ENCODE results near the gene ZNF598. TPM values are rescaled to one million over a fixed set of nuclear protein-coding genes. Genes with fewer than 3 reads are reported as not detected.

The ZNF598 gene
- total and polyA plus RNA-seq, 8 donors, result 26.0 to 93.6 (median 50.8) TPM

DNA sequence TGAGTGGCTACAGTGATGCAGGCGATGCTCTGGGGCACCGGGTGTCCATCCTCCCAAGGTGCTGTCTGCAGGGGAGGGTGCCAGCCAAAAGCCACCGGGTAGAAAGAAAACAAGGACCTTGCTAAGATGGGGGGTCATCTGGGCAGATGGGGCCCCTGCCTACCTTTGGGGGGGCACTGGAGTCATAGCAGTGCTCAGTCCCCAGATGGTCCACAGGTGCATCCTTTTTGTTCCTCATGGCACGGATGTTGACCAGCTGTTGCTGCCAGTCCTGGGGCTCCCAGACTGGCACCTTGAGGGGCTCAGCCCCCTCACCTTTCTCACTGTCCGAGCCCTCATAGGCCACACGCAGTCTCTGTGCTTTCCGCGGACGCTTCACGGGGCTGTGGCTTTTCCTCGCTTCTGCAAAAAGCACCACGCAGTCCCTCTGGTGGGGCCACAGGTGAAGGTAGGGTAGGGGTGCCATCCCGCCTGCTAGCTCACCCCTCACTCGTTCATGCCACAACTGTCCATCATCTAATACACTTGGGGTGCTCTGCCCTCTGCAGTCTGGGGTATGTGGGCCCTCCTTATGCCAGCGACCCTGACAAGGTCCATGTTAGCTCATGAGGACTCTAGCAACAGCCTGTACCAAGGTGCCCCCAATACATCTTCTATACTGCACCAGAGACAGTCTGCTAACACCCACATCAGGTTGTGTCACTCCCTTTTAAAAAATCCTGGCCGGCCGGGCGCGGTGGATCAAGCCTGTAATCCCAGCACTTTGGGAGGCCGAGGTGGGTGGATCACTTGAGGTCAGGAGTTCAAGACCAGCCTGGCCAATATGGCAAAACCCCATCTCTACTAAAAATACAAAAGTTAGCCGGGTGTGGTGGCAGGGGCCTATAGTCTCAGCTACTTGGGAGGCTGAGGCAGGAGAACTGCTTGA, 36.6 kb upstream of the ZNF598 start:
- Histone ChIP-seq H3K9me3 (no peaks in the 10 kb centered on the region), H3K4me3 (peak overlapping the region in 1 of 4 donors; percentile 96), H3K36me3 (no peaks in the 10 kb centered on the region), H3K27me3 (no peaks in the 10 kb centered on the region), H3K4me1 (peaks cover 0 to 13% (median 10%) of the 10 kb centered on the region in 3 donors), H3K27ac (peak overlapping the region in 2 of 4 donors; percentile 52 to 53)
- 87 to 91% methylated on average over 21 of the region's 21 CpGs for WGBS, 2 donors
- ATAC-seq (no peak), DNase-seq (no peak), FAIRE-seq (no peak)
- intact Hi-C loops (cut with DNase I), result no loop called here
- TF ChIP-seq, protein P1, sequence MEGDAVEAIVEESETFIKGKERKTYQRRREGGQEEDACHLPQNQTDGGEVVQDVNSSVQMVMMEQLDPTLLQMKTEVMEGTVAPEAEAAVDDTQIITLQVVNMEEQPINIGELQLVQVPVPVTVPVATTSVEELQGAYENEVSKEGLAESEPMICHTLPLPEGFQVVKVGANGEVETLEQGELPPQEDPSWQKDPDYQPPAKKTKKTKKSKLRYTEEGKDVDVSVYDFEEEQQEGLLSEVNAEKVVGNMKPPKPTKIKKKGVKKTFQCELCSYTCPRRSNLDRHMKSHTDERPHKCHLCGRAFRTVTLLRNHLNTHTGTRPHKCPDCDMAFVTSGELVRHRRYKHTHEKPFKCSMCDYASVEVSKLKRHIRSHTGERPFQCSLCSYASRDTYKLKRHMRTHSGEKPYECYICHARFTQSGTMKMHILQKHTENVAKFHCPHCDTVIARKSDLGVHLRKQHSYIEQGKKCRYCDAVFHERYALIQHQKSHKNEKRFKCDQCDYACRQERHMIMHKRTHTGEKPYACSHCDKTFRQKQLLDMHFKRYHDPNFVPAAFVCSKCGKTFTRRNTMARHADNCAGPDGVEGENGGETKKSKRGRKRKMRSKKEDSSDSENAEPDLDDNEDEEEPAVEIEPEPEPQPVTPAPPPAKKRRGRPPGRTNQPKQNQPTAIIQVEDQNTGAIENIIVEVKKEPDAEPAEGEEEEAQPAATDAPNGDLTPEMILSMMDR (IDR thresholded peaks at IDR 0.05), result no peak

DNA sequence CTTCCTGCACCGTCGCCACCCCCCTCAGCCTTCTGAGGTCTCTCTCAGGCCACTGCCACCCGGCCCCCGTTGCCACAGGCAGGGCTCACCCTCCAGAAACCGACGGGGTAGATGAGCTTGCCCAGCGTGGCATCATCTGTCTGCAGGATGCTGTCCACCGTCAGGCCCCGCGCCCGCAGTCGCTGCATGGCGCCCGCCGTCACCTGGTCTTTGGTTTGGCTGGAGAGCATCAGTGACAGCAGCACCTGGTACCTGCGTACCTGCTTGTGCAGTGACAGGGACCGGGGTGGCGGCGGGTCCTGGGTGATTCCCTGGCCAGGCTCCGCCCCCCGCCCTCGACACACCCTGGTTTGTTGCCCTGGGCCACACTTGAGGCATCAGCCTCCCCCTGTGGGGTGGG, 34.9 kb upstream of the ZNF598 start:
- H3K27ac ChIP-seq, result no peak overlapping the region
- H3K4me3 ChIP-seq, result no peak overlapping the region
- no peaks in the 10 kb centered on the region for H3K27me3 ChIP-seq
- DNase-seq (peak in 3 of 6 donors; percentile 34 to 66 (median 54)), FAIRE-seq (no peak), ATAC-seq (no peak)
- WGBS, 2 donors, result 89 to 92% methylated on average over 22 of the region's 22 CpGs
- TF ChIP-seq, protein P1 (IDR thresholded peaks at IDR 0.05), result no peak
- no peaks in the 10 kb centered on the region for H3K36me3 ChIP-seq
- intact Hi-C loops (cut with DNase I), result no loop called here
- H3K9me3 ChIP-seq, result no peaks in the 10 kb centered on the region
- H3K4me1 ChIP-seq, result peaks cover 0 to 13% (median 10%) of the 10 kb centered on the region in 3 donors

DNA sequence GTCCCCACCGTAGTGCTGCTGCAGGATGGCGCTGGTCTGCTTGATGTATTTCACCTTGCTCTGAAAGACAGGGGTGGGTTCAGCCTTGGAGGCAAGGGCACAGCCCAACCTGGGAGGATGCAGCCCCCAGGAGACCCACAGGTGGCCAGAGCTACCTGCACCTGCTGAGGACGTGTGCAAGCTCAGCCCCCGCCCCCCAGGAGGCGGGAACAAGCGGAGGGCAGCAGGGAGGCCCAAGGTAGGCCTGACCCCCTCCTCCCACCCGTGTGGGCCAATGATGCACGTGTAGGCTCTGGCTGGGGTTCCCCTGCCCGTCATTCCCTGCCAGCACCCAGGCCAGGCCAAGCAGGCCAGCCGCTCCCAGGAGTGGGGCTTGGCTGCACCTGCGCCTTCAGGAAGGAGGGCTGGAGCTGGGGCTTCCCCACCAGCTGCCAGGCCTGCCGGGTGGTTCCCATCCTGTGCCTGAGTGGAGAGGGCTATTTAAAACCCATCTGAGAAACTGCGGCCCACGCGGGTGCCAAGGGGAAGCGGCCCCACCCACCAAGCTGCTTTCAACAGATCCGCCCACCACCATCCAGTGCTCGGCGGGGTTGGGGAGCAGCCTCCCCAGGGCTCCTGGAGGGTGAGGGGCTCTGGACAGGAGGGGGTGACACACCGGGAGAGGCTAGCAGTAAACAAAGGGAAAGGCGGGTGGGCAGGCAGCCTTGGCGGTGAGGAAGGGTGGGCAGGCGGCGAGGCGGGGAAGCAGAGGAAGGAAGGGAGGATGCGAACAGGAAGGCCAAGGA, 34.2 kb upstream of the ZNF598 start:
- WGBS, 2 donors, result 83 to 85% methylated on average over 23 to 26 of the region's 26 CpGs
- TF ChIP-seq, protein P1 (IDR thresholded peaks at IDR 0.05), result no peak
- ATAC-seq (peak in 1 of 4 donors; percentile 2), FAIRE-seq (no peak), DNase-seq (peak in 3 of 6 donors; percentile 33 to 70 (median 54))
- no peaks in the 10 kb centered on the region for H3K9me3 ChIP-seq
- no peak overlapping the region for H3K4me3 ChIP-seq
- intact Hi-C loops (cut with DNase I), result no loop called here
- no peaks in the 10 kb centered on the region for H3K36me3 ChIP-seq
- peaks cover 0 to 7% (median 7%) of the 10 kb centered on the region in 3 donors for H3K4me1 ChIP-seq
- no peak overlapping the region for H3K27ac ChIP-seq
- H3K27me3 ChIP-seq, result no peaks in the 10 kb centered on the region

DNA sequence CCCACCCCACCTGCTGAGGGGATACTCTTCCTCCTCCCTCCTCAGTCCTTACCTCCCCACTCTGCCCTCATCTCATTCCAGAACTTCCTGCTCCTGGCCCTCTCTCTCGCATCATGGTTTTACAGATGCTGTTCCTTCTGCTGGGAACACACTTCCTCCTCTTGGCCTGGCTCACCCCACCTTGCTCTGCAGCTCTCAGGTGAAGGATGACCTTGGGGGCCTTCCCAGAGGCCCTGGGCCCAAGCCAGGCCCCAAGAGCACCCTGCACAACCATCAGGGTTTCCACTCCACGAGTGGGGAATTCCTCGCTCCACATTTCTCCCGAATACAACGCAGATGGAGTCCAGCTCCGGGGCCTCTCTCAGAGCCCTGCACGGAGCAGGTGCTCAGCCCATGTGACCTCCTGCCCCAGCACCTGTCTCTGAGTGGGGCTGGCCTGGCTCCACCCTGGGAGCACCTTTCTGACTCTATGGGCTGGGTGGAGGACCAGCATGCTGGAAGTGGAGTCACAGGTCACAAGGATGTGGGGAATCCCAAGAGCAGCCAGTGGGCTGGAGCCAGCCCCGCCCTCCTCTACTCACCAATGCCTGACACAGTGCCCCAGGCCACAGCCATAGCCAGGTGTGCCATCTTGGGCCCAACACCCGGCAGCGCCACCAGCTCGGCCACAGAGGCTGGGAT, 33.5 kb upstream of the ZNF598 start:
- H3K27me3 ChIP-seq, result no peaks in the 10 kb centered on the region
- no peaks in the 10 kb centered on the region for H3K36me3 ChIP-seq
- H3K4me1 ChIP-seq, result peaks cover 0 to 4% (median 2%) of the 10 kb centered on the region in 3 donors
- H3K9me3 ChIP-seq, result no peaks in the 10 kb centered on the region
- TF ChIP-seq, protein P1 (IDR thresholded peaks at IDR 0.05), result no peak
- 80 to 84% methylated on average over 11 of the region's 11 CpGs for WGBS, 2 donors
- no peak overlapping the region for H3K4me3 ChIP-seq
- ATAC-seq, result no peak
- H3K27ac ChIP-seq, result no peak overlapping the region
- peak in 1 of 6 donors; percentile 55 for DNase-seq
- FAIRE-seq, result no peak
- intact Hi-C loops (cut with DNase I), result no loop called here
